SJCRH30 (cell line): ENCODE measurements around the gene FRMD3. TPM values are rescaled to one million over a fixed set of nuclear protein-coding genes. Genes with fewer than 3 reads are reported as not detected.

Experiments
- DNase-seq, 2 experiments: peaks; one replicate each; pipeline ENCODE4 v3.0.0-alpha.2; 2015 to 2020
- H3K27ac ChIP-seq: fragments of 250-450 bp; sonication (Bioruptor Pico); 2 replicates; pipeline ENCODE4 v1.5.1; 2020; ENCODE audit warnings: mild to moderate bottlenecking, moderate library complexity
- H3K27me3 ChIP-seq: fragments of 250-450 bp; sonication (Bioruptor Pico); 2 replicates; pipeline ENCODE4 v1.5.1; 2020; ENCODE audit warnings: mild to moderate bottlenecking, moderate library complexity
- H3K36me3 ChIP-seq: fragments of 250-450 bp; sonication (Bioruptor Pico); 2 replicates; pipeline ENCODE4 v1.5.1; 2020; ENCODE audit warnings: mild to moderate bottlenecking, moderate library complexity
- H3K4me1 ChIP-seq: fragments of 250-450 bp; sonication (Bioruptor Pico); 2 replicates; pipeline ENCODE4 v1.5.1; 2020; ENCODE audit warnings: mild to moderate bottlenecking, moderate library complexity
- H3K4me3 ChIP-seq: fragments of 250-450 bp; sonication (Bioruptor Pico); 2 replicates; pipeline ENCODE4 v1.5.1; 2020; ENCODE audit warnings: mild to moderate bottlenecking, moderate library complexity
- H3K9me3 ChIP-seq: fragments of 250-450 bp; sonication (Bioruptor Pico); replicated peaks from 2 replicates; pipeline ENCODE4 v1.5.1; 2020; ENCODE audit warnings: mild to moderate bottlenecking, moderate library complexity
- total RNA-seq: library from RNA; depleted of rRNA; stranded (reverse); fragments of >200 nt; shearing (Covaris generic); gene quantifications from 2 replicates; pipeline ENCODE4 v1.2.3, GENCODE V29; 2014

The FRMD3 gene
- total RNA-seq, 1 experiment from 2014 or later = 17.4 TPM

DNA sequence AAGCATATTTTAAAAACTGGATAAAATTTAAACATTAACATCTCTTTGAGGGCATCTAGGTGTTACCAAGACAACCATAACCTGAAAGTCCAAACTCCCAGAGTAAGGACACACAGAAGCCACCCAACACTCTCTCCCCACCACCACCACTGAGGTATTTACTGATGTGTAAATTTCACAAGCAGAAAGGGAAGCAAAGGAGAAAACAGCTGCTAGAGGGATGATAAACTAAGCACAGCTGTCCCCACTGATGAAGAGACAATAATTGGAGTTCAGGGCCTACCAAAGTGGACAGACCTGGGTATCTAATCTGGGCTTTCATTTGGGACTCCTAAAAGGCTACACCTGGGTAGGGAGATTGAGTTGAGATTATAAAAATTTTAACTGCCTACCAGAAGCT lies 63.6 kb downstream of the FRMD3 start:
- Histone ChIP-seq H3K9me3 (0 out of 2 replicates have a peak, but pooled peaks cover 2% of the 10 kb centered on the region), H3K27me3 (no peaks in the 10 kb centered on the region), H3K36me3 (no peaks in the 10 kb centered on the region), H3K4me3 (no peak overlapping the region), H3K27ac (no peak overlapping the region), H3K4me1 (peaks cover 17% of the 10 kb centered on the region)
- peak; percentile 13 to 62 for DNase-seq

DNA sequence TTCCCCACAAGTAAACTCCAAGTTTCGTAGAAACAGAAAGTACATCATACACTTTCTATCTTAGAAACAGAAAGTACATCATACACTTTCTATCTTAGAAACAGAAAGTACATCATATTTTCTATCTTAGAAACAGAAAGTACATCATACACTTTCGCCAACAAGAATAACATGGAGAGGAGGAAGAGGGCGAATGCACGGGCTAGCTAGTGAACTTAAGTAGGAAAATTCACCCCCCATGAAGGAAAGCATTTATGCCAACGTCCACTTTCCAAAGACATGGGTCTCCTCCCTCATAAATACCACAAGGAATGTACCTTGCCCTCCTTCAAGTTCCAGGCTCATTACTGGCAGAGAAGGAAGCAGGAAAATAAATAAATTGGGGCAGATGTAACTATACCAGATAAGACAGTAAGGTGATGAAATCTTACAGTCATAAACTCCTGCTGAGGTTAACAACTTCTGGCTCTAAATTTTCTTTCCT lies 64.7 kb downstream of the FRMD3 start:
- H3K9me3 ChIP-seq = 0 out of 2 replicates have a peak, but pooled peaks cover 2% of the 10 kb centered on the region
- no peak overlapping the region for H3K27ac ChIP-seq
- no peak overlapping the region for H3K4me3 ChIP-seq
- no peak for DNase-seq
- no peaks in the 10 kb centered on the region for H3K27me3 ChIP-seq
- peaks cover 17% of the 10 kb centered on the region for H3K4me1 ChIP-seq
- no peaks in the 10 kb centered on the region for H3K36me3 ChIP-seq

DNA sequence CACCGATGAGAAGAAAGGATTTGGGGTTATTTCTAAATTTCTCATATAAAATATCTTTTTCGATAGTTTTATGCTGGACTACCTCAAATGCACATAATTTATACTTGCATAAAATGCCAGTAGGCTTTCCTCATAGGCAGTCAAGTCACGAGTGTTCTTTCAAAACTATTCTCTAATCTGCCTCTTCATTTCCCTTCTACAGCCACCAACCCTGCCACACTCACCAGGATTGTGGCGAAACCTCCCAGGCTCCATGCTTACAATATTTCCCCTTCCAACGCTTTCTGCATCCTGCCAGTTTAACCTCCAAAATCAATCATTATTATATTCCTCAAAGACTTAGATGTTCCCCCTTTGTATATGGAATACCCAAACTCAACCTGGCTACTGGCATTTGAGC lies 65.4 kb downstream of the FRMD3 start:
- Histone ChIP-seq H3K9me3 (0 out of 2 replicates have a peak, but pooled peaks cover 2% of the 10 kb centered on the region), H3K27ac (no peak overlapping the region)
- no peak for DNase-seq

DNA sequence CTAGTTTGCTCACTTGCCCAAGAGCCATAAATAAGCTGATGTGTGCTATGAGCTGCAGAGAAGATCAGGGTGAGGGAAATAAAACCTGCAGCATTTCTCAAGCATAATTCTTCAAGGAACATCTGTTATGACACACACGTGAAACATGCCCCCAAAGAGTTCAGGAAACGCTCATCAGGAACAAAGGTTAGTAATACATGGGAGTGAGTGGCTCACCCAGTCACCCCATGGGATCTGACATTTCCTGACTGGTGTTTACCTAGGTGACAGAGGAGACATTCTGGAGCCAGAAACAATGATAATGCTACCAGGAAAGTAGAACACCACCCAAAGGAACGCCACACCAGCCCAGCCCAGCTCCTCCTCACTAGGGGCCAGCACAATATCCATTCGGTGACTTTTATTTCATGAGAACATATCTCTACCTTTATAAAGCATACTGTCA lies 66.0 kb downstream of the FRMD3 start:
- Histone ChIP-seq H3K9me3 (0 out of 2 replicates have a peak, but pooled peaks cover 2% of the 10 kb centered on the region), H3K27ac (no peak overlapping the region), H3K4me3 (no peak overlapping the region), H3K27me3 (no peaks in the 10 kb centered on the region), H3K36me3 (no peaks in the 10 kb centered on the region), H3K4me1 (peaks cover 11% of the 10 kb centered on the region)
- no peak for DNase-seq

More for the DNA sequence above, 65.4 kb downstream of the FRMD3 start:
- Histone ChIP-seq H3K4me1 (peaks cover 13% of the 10 kb centered on the region), H3K27me3 (no peaks in the 10 kb centered on the region), H3K4me3 (no peak overlapping the region), H3K36me3 (no peaks in the 10 kb centered on the region)

DNA sequence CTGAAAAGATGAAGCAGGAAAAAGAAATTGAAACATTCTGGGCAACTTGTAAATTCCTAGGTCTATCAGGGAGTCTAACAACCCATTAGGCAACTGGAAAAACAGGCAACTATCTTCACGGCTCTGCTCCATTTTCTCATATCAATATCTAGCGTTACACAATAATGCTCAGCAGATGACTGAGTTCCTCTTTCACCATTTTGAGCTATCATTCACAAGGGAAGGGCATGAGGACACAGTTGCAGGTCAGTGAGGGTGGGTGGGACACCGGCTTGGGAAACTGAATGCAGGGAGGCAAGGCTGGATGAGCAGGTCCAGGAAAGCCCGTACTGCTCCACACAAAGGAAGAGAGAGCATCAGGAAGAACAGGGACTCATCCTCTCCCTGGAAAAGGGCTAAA lies 67.0 kb downstream of the FRMD3 start:
- Histone ChIP-seq H3K27me3 (no peaks in the 10 kb centered on the region), H3K27ac (no peak overlapping the region), H3K4me3 (no peak overlapping the region), H3K36me3 (no peaks in the 10 kb centered on the region), H3K9me3 (0 out of 2 replicates have a peak, but pooled peaks cover 2% of the 10 kb centered on the region), H3K4me1 (peaks cover 11% of the 10 kb centered on the region; the same call in 1 of the 2 replicates)
- DNase-seq = no peak

DNA sequence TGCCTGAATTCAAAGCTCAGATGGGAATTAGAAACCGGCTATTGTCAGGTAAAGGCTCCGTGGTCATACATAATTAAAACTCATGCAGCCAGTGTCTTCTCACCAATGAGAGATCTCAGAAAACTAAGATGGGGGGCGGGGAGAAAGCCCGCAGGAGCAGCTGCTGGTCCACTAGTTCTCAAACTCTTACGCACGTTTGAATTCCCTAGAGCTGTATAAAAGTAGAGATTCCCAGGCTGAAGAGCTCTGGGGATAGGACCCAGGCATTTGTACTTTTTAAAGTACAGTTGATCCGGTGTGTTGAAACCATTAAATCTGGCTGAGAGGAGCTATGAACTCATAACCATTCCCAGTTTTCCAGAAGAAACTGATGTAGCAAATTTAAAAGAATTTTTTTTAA lies 68.5 kb downstream of the FRMD3 start:
- Histone ChIP-seq H3K4me3 (no peak overlapping the region), H3K27ac (no peak overlapping the region), H3K4me1 (peaks cover 8% of the 10 kb centered on the region; the same call in 1 of the 2 replicates), H3K27me3 (no peaks in the 10 kb centered on the region), H3K9me3 (no peaks in the 10 kb centered on the region), H3K36me3 (no peaks in the 10 kb centered on the region)
- DNase-seq = peak; percentile 34 to 49

DNA sequence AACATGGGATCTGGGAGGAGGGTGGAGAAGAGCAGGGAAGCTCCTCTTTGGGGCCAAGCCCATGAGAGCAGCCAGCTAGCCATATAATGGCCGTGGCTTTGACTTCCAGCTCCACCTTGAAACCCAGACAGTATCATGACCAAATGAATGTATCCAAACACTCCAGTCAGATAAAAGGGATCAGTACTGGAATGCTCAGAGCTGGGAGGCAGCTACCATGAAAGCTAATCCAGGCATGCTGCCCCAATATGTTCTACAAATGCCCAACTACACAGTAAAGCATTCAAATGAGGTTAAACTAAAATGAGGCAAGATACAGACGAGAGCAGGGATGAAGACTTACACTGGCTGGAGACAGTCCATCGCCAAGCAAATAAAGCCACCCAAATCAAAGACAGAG lies 69.4 kb downstream of the FRMD3 start:
- H3K36me3 ChIP-seq = no peaks in the 10 kb centered on the region

DNA sequence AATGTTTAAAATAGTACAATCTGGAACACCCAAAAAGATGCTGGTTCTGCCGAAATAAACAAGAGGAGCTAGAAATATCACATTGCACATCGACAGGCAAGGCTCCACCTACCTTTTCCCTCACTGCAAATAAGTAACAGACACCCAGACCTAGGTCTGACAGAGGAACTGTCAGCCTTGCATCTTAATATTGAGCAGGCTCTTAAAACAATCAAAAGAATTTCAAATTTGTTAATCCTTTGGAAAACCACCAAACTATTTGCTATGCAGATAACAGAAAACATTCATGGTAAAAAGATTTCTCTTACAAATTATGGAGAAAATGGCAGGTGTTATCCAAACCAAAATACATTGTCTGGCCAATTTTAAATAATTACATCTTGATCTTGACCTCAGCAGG lies 71.3 kb downstream of the FRMD3 start:
- no peak overlapping the region for H3K4me3 ChIP-seq
- H3K4me1 ChIP-seq = no peaks in the 10 kb centered on the region
- no peak overlapping the region for H3K27ac ChIP-seq
- no peaks in the 10 kb centered on the region for H3K36me3 ChIP-seq
- no peaks in the 10 kb centered on the region for H3K9me3 ChIP-seq
- DNase-seq = no peak
- no peaks in the 10 kb centered on the region for H3K27me3 ChIP-seq

More for the DNA sequence above, 69.4 kb downstream of the FRMD3 start:
- Histone ChIP-seq H3K9me3 (no peaks in the 10 kb centered on the region), H3K4me3 (no peak overlapping the region), H3K4me1 (no peaks in the 10 kb centered on the region), H3K27ac (no peak overlapping the region), H3K27me3 (no peaks in the 10 kb centered on the region)
- DNase-seq = no peak

DNA sequence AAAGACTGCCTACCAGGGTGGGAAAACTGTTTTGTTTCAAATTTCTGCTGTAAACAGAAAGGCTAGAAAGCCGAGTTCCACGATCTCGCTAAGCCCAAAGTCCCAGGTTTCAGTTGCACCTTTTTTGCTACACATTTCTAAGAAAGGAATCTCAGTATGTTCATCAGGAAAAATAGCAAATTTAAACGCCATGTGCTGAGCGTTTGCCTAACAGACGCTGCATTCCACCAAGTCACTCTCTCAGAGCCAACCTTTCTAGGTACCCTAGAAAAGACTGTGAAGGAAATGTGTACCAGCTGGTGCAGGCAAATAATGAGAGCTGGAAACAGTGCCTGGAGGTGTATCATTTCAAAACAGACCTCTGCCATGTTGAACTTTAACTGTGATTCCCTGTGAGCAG lies 71.8 kb downstream of the FRMD3 start:
- H3K36me3 ChIP-seq = no peaks in the 10 kb centered on the region
- no peak overlapping the region for H3K4me3 ChIP-seq
- no peak overlapping the region for H3K27ac ChIP-seq
- H3K27me3 ChIP-seq = no peaks in the 10 kb centered on the region
- H3K9me3 ChIP-seq = peaks cover under 1% of the 10 kb centered on the region; the same call in 1 of the 2 replicates
- no peak for DNase-seq
- no peaks in the 10 kb centered on the region for H3K4me1 ChIP-seq

DNA sequence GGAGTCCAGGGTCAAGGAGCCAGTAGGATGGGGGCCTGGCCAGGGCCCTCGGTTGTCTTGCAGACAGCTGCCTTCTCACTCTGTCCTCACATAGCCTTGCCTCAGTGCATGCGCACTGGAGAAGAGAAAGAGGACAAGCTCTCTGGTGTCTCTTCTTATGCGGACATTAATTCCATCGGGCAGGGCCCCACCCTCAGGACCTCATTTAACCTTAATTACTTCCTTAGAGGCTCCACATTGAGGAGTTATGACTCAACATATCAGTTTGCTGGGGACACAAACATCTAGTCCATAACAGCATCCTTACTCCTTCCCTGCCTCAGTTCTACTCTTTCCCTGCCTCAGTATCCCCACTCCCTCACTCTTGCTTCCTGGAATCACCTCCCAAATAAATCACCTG lies 78.4 kb downstream of the FRMD3 start:
- no peak overlapping the region for H3K27ac ChIP-seq
- no peaks in the 10 kb centered on the region for H3K36me3 ChIP-seq
- no peak for DNase-seq
- H3K27me3 ChIP-seq = no peaks in the 10 kb centered on the region
- H3K4me3 ChIP-seq = no peak overlapping the region
- no peaks in the 10 kb centered on the region for H3K4me1 ChIP-seq
- peaks cover 5% of the 10 kb centered on the region; the same call in 1 of the 2 replicates for H3K9me3 ChIP-seq

DNA sequence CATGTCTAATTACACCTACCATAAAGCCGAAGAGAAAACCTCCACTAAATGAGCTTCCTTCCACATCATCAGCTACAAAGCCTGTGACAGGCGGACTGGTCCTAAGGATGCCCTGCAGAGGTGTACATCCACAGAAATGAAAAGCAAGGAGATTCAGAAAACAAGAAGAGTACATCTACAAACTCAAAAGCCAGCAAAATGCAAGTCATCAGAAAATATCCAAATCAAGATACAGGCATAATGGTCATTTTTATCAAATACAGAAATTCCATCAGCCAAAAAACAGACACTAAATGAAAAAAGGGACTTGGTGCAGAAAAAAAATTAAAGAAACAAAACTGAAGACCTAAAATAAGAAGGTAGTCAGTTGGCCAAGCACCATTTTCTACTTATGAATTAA lies 79.7 kb downstream of the FRMD3 start:
- no peak overlapping the region for H3K27ac ChIP-seq
- H3K36me3 ChIP-seq = no peaks in the 10 kb centered on the region
- H3K9me3 ChIP-seq = peaks cover 5% of the 10 kb centered on the region; the same call in 1 of the 2 replicates
- no peaks in the 10 kb centered on the region for H3K4me1 ChIP-seq
- DNase-seq = no peak
- no peaks in the 10 kb centered on the region for H3K27me3 ChIP-seq
- H3K4me3 ChIP-seq = no peak overlapping the region

DNA sequence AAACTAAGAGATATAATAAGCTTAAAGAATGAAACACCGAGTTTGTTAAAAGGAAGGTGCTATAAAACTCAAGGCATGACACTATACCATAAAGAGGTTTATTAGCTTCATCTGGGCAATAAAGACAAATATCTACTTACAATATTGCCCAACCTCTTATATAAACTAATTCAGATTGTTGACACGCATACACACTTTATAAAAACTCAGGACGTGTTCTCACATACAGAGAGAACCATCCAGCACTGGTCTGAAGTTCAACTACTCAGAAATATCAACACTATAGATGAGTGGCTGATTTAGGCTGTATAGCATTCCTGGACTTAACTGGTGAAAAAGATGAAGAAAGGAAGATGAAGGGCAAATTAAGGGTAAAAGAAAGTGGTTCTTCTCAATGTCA lies 81.2 kb downstream of the FRMD3 start:
- Histone ChIP-seq H3K4me1 (no peaks in the 10 kb centered on the region), H3K4me3 (no peak overlapping the region), H3K36me3 (no peaks in the 10 kb centered on the region), H3K27me3 (no peaks in the 10 kb centered on the region), H3K9me3 (peaks cover 5% of the 10 kb centered on the region; the same call in 1 of the 2 replicates), H3K27ac (no peak overlapping the region)
- DNase-seq = no peak

DNA sequence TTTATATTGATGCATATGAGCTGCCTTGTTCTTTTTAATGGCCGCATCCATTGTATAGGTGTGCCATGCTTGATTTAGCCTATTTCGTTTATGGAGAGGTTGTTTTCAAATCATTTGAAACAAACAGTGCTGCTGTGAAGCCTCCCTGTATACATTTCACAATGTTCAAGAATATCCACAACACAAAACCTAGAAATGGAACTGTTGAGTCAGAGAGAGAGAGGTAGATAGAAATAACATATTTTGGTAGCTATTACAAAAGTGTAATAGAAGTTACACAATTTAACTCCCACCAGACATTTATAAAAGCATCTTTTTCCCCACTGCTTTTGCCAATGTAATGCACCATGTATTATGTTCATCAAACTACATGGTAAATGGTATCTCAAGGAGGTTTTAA lies 82.0 kb downstream of the FRMD3 start:
- Histone ChIP-seq H3K4me1 (peaks cover 4% of the 10 kb centered on the region; the same call in 1 of the 2 replicates), H3K27ac (no peak overlapping the region), H3K27me3 (no peaks in the 10 kb centered on the region), H3K9me3 (peaks cover 3% of the 10 kb centered on the region; the same call in 1 of the 2 replicates), H3K36me3 (no peaks in the 10 kb centered on the region), H3K4me3 (no peak overlapping the region)
- DNase-seq = no peak

DNA sequence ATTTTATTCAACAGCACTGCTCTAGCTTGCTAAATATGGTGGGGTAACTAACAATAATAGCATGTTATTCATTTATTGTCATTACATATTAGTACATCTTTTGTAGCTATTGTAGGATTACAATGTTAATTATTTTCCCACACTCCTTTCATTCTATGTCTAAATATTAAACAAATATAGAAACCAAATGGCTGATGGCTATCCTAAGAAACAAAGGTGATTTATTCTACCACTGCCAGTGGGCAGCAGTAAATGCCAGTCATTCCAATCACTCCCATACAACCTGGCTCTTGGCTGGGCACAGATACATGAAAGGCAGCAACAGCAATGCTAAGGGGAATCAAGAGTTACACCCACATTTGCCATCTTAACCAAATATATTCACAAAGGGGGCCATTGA lies 84.1 kb downstream of the FRMD3 start:
- Histone ChIP-seq H3K27me3 (no peaks in the 10 kb centered on the region), H3K9me3 (no peaks in the 10 kb centered on the region), H3K4me3 (no peak overlapping the region), H3K36me3 (no peaks in the 10 kb centered on the region), H3K27ac (no peak overlapping the region), H3K4me1 (peaks cover 22% of the 10 kb centered on the region)
- DNase-seq = no peak

DNA sequence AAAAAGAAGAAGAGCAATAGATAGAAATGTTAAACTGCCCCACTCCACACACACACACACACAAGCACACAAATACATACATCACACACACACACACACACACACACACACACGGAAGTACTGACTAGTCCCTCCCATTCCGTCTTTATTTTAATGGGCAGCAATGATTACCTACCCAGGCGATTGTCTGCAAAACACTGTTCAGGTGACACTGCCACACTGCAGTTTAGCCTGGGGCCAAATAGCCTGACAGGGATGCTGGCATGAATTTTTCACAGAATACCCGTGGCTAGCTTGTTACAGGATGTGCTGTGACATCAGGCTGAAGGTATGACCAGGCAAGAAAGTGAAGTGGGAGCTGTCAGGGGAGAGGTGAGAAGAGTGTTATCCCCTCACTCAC lies 86.9 kb downstream of the FRMD3 start:
- DNase-seq = peak in 1 of 2 experiments; percentile 47
- Histone ChIP-seq H3K27ac (no peak overlapping the region), H3K4me1 (peaks cover 29% of the 10 kb centered on the region), H3K36me3 (no peaks in the 10 kb centered on the region), H3K27me3 (no peaks in the 10 kb centered on the region), H3K9me3 (no peaks in the 10 kb centered on the region), H3K4me3 (no peak overlapping the region)

DNA sequence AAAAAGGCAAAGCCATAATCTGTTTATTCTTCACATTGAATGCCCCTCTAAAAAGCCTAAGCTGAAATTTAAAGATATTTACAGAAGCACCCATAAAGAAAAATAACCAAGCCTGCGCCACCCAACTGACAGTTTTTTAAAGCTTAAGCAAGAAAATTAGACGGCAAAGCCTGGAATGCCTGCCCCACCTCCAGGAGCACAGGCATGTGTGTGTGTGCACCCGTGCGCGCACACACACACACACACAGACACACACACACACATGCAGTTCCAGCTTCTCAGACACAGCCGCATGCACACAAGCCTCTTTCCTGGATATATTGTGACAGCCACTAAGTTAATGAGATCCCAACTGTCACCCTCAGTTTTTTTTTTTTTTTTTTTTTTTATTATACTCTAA lies 88.2 kb downstream of the FRMD3 start:
- Histone ChIP-seq H3K36me3 (no peaks in the 10 kb centered on the region), H3K4me3 (no peak overlapping the region), H3K27me3 (no peaks in the 10 kb centered on the region), H3K9me3 (no peaks in the 10 kb centered on the region), H3K27ac (peak overlapping the region; percentile 76), H3K4me1 (peaks cover 29% of the 10 kb centered on the region)
- DNase-seq = peak; percentile 57 to 63
